GM12892 (cell line): ENCODE results near the gene HDAC4.

ENCODE experiments used
- DNase-seq: peaks from one replicate; pipeline ENCODE4 v3.0.0; 2011; ENCODE audit not compliant: insufficient read length
- FAIRE-seq: peaks from 2 replicates; lab custom pipeline; 2011; peaks lifted over from hg19 to GRCh38; lab: Jason Lieb, UNC
- POLR2A ChIP-seq: IDR thresholded peaks from 2 replicates; pipeline ENCODE4 v1.6.1; 2011; ENCODE audit warnings: low read depth, low read length, control low read depth
- POLR2AphosphoS5 ChIP-seq: IDR thresholded peaks from 2 replicates; pipeline ENCODE4 v1.6.1; 2011; ENCODE audit warnings: low read depth, low read length, control low read depth
- TAF1 ChIP-seq: IDR thresholded peaks from 2 replicates; pipeline ENCODE4 v1.6.1; 2011; ENCODE audit warnings: low read depth, mild to moderate bottlenecking, control low read depth, low read length, borderline replicate concordance

Gene HDAC4

GRCh38 chr2:239245872-239246721, 154.7 kb downstream of the HDAC4 start:
- FAIRE-seq (no peak), DNase-seq (no peak)
- TF ChIP-seq TAF1, result no peak
- no peak for TF ChIP-seq POLR2A
- no peak for TF ChIP-seq POLR2AphosphoS5

- FAIRE-seq (no peak), DNase-seq (no peak)
- TF ChIP-seq TAF1, result no peak
- TF ChIP-seq POLR2A, result no peak
- no peak for TF ChIP-seq POLR2AphosphoS5
Observed at GRCh38 chr2:239245107-239245506, 155.7 kb downstream of the HDAC4 start.

GRCh38 chr2:239244625-239245024, 156.2 kb downstream of the HDAC4 start:
- no peak for TF ChIP-seq POLR2AphosphoS5
- DNase-seq (no peak), FAIRE-seq (no peak)

GRCh38 chr2:239241431-239241960, 159.3 kb downstream of the HDAC4 start:
- DNase-seq (no peak), FAIRE-seq (no peak)
- no peak for TF ChIP-seq TAF1

GRCh38 chr2:239240414-239240881, 160.4 kb downstream of the HDAC4 start:
- FAIRE-seq (no peak), DNase-seq (no peak)
- TF ChIP-seq POLR2A, result no peak
- TF ChIP-seq POLR2AphosphoS5, result no peak

GRCh38 chr2:239239607-239240413, 161.0 kb downstream of the HDAC4 start:
- no peak for TF ChIP-seq POLR2AphosphoS5
- TF ChIP-seq POLR2A, result no peak
- no peak for TF ChIP-seq TAF1
- FAIRE-seq (no peak), DNase-seq (no peak)

GRCh38 chr2:239238839-239239606, 161.8 kb downstream of the HDAC4 start:
- FAIRE-seq (no peak), DNase-seq (no peak)
- no peak for TF ChIP-seq POLR2A
- TF ChIP-seq TAF1, result no peak
- TF ChIP-seq POLR2AphosphoS5, result no peak

- TF ChIP-seq POLR2AphosphoS5, result no peak
- TF ChIP-seq TAF1, result no peak
- TF ChIP-seq POLR2A, result no peak
- FAIRE-seq (no peak), DNase-seq (no peak)
Observed at GRCh38 chr2:239238381-239238780, 162.4 kb downstream of the HDAC4 start.

GRCh38 chr2:239236808-239237205, 164.0 kb downstream of the HDAC4 start:
- FAIRE-seq, result no peak
- DNase-seq, result no peak
- TF ChIP-seq POLR2A, result no peak
- TF ChIP-seq POLR2AphosphoS5, result no peak
- no peak for TF ChIP-seq TAF1

GRCh38 chr2:239236043-239236807, 164.6 kb downstream of the HDAC4 start:
- FAIRE-seq (no peak), DNase-seq (no peak)
- no peak for TF ChIP-seq POLR2AphosphoS5
- no peak for TF ChIP-seq POLR2A
- no peak for TF ChIP-seq TAF1
